ENCODE results near the gene OR10P1. TPM values are rescaled to one million over a fixed set of nuclear protein-coding genes. Genes with fewer than 3 reads are reported as not detected.

Gene OR10P1
- total and polyA plus RNA-seq, 12 donors = not detected

DNA sequence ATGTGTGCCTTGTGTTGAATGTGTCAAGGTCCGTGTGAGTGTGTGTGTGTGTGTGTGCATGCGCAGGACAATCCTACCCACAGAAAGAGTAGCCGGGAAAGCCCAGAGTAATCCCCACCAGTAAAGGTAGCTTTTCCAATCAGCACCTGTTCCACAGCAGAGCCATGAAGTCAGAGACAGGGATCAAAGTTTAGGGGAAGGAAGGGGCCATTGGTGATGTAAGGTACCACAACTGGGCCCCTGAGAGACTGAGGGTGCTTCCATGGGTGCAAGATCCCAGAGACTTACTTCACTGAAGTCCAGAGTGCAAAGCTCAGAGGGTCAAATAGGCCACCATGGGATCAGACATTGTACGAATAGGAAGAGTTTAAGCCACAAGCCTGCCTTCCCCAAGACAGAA is 20.5 kb downstream of the OR10P1 start:
- Histone ChIP-seq H3K9me3 (replicated peaks in 1 of 3) (no peaks in the 10 kb centered on the region), H3K27me3 (no peaks in the 10 kb centered on the region), H3K36me3 (replicated peaks in 1 of 2) (no peaks in the 10 kb centered on the region), H3K4me1 (replicated peaks in 1 of 2) (peaks cover 12 to 17% of the 10 kb centered on the region in 2 donors), H3K4me3 (no peak overlapping the region), H3K27ac (peak overlapping the region in 2 of 5 donors; percentile 33 to 91)
- no peak for DNase-seq
- WGBS, 4 donors = 58 to 88% (median 80%) methylated on average over 4 of the region's 4 CpGs
- intact Hi-C loops (cut with DNase I) = loop anchor here in 1 of 2 donors (5.0 kb wide), 1 partner anchor 60 kb away; the partner anchor contains the start of gene BLOC1S1
- TF ChIP-seq POLR2A (IDR thresholded peaks at IDR 0.05) = no peak
- TF ChIP-seq, protein P1, sequence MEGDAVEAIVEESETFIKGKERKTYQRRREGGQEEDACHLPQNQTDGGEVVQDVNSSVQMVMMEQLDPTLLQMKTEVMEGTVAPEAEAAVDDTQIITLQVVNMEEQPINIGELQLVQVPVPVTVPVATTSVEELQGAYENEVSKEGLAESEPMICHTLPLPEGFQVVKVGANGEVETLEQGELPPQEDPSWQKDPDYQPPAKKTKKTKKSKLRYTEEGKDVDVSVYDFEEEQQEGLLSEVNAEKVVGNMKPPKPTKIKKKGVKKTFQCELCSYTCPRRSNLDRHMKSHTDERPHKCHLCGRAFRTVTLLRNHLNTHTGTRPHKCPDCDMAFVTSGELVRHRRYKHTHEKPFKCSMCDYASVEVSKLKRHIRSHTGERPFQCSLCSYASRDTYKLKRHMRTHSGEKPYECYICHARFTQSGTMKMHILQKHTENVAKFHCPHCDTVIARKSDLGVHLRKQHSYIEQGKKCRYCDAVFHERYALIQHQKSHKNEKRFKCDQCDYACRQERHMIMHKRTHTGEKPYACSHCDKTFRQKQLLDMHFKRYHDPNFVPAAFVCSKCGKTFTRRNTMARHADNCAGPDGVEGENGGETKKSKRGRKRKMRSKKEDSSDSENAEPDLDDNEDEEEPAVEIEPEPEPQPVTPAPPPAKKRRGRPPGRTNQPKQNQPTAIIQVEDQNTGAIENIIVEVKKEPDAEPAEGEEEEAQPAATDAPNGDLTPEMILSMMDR (IDR thresholded peaks at IDR 0.05) = no peak

DNA sequence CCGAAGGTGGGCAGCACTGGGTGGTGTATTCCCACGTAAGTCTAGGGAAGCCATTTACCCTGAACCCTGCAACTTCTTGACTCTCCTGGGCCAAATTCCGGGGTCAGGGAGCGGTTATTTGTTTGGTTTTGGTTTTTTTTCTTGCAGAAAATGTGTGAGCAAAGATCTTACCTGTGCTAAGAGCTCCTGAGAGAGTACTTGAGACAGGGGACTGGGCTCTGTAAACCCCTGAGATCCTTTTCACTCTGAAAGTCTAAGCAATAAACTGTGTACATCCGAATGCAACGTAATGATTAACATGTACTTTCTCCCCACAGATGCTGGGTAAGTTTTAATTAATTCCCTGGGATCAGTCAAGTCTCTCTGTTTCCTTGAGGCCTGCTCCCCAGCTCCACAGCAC is 21.5 kb downstream of the OR10P1 start:
- no peaks in the 10 kb centered on the region for H3K36me3 ChIP-seq (replicated peaks in 1 of 2)
- H3K4me3 ChIP-seq = no peak overlapping the region
- H3K27ac ChIP-seq = peak overlapping the region in 4 of 5 donors; percentile 8 to 93 (median 86)
- WGBS, 4 donors = 86 to 90% (median 90%) methylated on average over 6 of the region's 6 CpGs
- no peak for DNase-seq
- no peaks in the 10 kb centered on the region for H3K27me3 ChIP-seq
- TF ChIP-seq, protein P1 (IDR thresholded peaks at IDR 0.05) = no peak
- TF ChIP-seq POLR2A (IDR thresholded peaks at IDR 0.05) = no peak
- peaks cover 12 to 17% of the 10 kb centered on the region in 2 donors for H3K4me1 ChIP-seq (replicated peaks in 1 of 2)
- intact Hi-C loops (cut with DNase I) = loop anchor here in 1 of 2 donors (5.0 kb wide), 1 partner anchor 59 kb away; the partner anchor contains the start of gene BLOC1S1
- H3K9me3 ChIP-seq (replicated peaks in 1 of 3) = no peaks in the 10 kb centered on the region

- H3K27me3 ChIP-seq = no peaks in the 10 kb centered on the region
- intact Hi-C loops (cut with DNase I) = loop anchor here in 1 of 2 donors (5.0 kb wide), 1 partner anchor 58 kb away; the partner anchor contains the start of gene BLOC1S1
- TF ChIP-seq POLR2A (IDR thresholded peaks at IDR 0.05) = no peak
- TF ChIP-seq, protein P1 (IDR thresholded peaks at IDR 0.05) = no peak
- no peaks in the 10 kb centered on the region for H3K9me3 ChIP-seq (replicated peaks in 1 of 3)
- H3K27ac ChIP-seq = peak overlapping the region; percentile 79 to 95 (median 91)
- H3K36me3 ChIP-seq (replicated peaks in 1 of 2) = no peaks in the 10 kb centered on the region
- 38 to 56% (median 42%) methylated on average over 3 of the region's 3 CpGs for WGBS, 4 donors
- peak overlapping the region in 1 of 4 donors; percentile 0 for H3K4me3 ChIP-seq
- peak in 4 of 7 donors; percentile 44 to 58 (median 49) for DNase-seq
- peaks cover 12 to 17% of the 10 kb centered on the region in 2 donors for H3K4me1 ChIP-seq (replicated peaks in 1 of 2)
Measured at GRCh38 chr12:55658635-55659391, 22.1 kb downstream of the OR10P1 start.

- no peaks in the 10 kb centered on the region for H3K36me3 ChIP-seq (replicated peaks in 1 of 2)
- peak; percentile 77 to 94 (median 84) for DNase-seq
- H3K27me3 ChIP-seq = no peaks in the 10 kb centered on the region
- peaks cover 12 to 17% of the 10 kb centered on the region in 2 donors for H3K4me1 ChIP-seq (replicated peaks in 1 of 2)
- TF ChIP-seq, protein P1 (IDR thresholded peaks at IDR 0.05) = peak; percentile 18 to 81 (median 61)
- peak in 1 of 2 donors; percentile 62 for TF ChIP-seq POLR2A (IDR thresholded peaks at IDR 0.05)
- intact Hi-C loops (cut with DNase I) = loop anchor here in 1 of 2 donors (5.0 kb wide), 1 partner anchor 58 kb away; the partner anchor contains the start of gene BLOC1S1
- H3K4me3 ChIP-seq = no peak overlapping the region
- 31 to 42% (median 37%) methylated on average over 8 to 9 of the region's 9 CpGs for WGBS, 4 donors
- peak overlapping the region; percentile 79 to 95 (median 91) for H3K27ac ChIP-seq
- no peaks in the 10 kb centered on the region for H3K9me3 ChIP-seq (replicated peaks in 1 of 3)
Measured at GRCh38 chr12:55659486-55660385, 23.0 kb downstream of the OR10P1 start.

Data from adrenal gland (tissue), 12 donors.